ENCODE measurements around the gene MUC13.

MUC13 gene

GRCh38 chr3:124973290-124973689 is 38.7 kb upstream of the MUC13 start:
- DNase-seq (ENCODE audit: low read depth, low spot score): no peak
- CTCF ChIA-PET: no interaction called here
- no peak for TF ChIP-seq CTCF (IDR thresholded peaks at IDR 0.05; ENCODE audit: insufficient read depth, low read length, missing control alignments)
- POLR2A ChIA-PET: no interaction called here
- H3K4me3 ChIP-seq (ENCODE audit: low read depth, low read length): no peak overlapping the region

- no peak overlapping the region for H3K4me3 ChIP-seq (ENCODE audit: low read depth, low read length)
- ChIA-PET CTCF (interaction anchor here (1.1 kb wide), 1 partner anchor 212 kb away, joined by 4 read pairs; no protein-coding TSS in a partner anchor), POLR2A (no interaction called here)
- TF ChIP-seq CTCF (IDR thresholded peaks at IDR 0.05; ENCODE audit: insufficient read depth, low read length, missing control alignments): no peak
- no peak for DNase-seq (ENCODE audit: low read depth, low spot score)
Measured at GRCh38 chr3:124972457-124972856, 37.9 kb upstream of the MUC13 start.

- no peak overlapping the region for H3K4me3 ChIP-seq (ENCODE audit: low read depth, low read length)
- ChIA-PET POLR2A (no interaction called here), CTCF (interaction anchor here (1.1 kb wide), 1 partner anchor 209 kb away, joined by 6 read pairs; no protein-coding TSS in a partner anchor)
- DNase-seq (ENCODE audit: low read depth, low spot score): no peak
- TF ChIP-seq CTCF (IDR thresholded peaks at IDR 0.05; ENCODE audit: insufficient read depth, low read length, missing control alignments): no peak
Measured at GRCh38 chr3:124969963-124970722, 35.6 kb upstream of the MUC13 start.

GRCh38 chr3:124969190-124969589 is 34.6 kb upstream of the MUC13 start:
- no peak overlapping the region for H3K4me3 ChIP-seq (ENCODE audit: low read depth, low read length)
- no peak for TF ChIP-seq CTCF (IDR thresholded peaks at IDR 0.05; ENCODE audit: insufficient read depth, low read length, missing control alignments)
- DNase-seq (ENCODE audit: low read depth, low spot score): no peak
- CTCF ChIA-PET: interaction anchor here (0.8 to 1.1 kb wide), 2 partner anchors 42 to 208 kb away, joined by 3 to 6 read pairs; no protein-coding TSS in a partner anchor
- POLR2A ChIA-PET: no interaction called here

- no peak for TF ChIP-seq CTCF (IDR thresholded peaks at IDR 0.05; ENCODE audit: insufficient read depth, low read length, missing control alignments)
- POLR2A ChIA-PET: no interaction called here
- H3K4me3 ChIP-seq (ENCODE audit: low read depth, low read length): no peak overlapping the region
- DNase-seq (ENCODE audit: low read depth, low spot score): no peak
- CTCF ChIA-PET: no interaction called here
Measured at GRCh38 chr3:124967964-124968363, 33.4 kb upstream of the MUC13 start.

- no peak for DNase-seq (ENCODE audit: low read depth, low spot score)
- ChIA-PET CTCF (no interaction called here), POLR2A (no interaction called here)
- TF ChIP-seq CTCF (IDR thresholded peaks at IDR 0.05; ENCODE audit: insufficient read depth, low read length, missing control alignments): no peak
- no peak overlapping the region for H3K4me3 ChIP-seq (ENCODE audit: low read depth, low read length)
Measured at GRCh38 chr3:124966521-124967445, 32.2 kb upstream of the MUC13 start.
